HG02588 (cell line): ENCODE measurements around the gene FGGY.
A peak's percentile ranks its signal among the peaks of the same experiment; 100 is the strongest.
"Not testable (repeated sequence)": the region's sequence is repeated elsewhere in the genome, so short reads cannot be mapped to it uniquely, and the experiment has no call there.

Experiments used
- ATAC-seq: cut with Tn5 transposase; IDR thresholded peaks from one replicate; pipeline ENCODE4 v1.9.1; 2021; ENCODE audit warnings: mild to moderate bottlenecking, moderate library complexity; ENCODE audit not compliant: unreplicated experiment

Gene FGGY

DNA sequence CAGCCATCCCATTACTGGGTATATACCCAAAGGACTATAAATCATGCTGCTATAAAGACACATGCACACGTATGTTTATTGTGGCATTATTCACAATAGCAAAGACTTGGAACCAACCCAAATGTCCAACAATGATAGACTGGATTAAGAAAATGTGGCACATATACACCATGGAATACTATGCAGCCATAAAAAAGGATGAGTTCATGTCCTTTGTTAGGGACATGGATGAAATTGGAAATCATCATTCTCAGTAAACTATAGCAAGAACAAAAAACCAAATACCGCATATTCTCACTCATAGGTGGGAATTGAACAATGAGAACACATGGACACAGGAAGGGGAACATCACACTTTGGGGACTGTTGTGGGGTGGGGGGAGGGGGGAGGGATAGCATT, 241.6 kb downstream of the FGGY start:
- ATAC-seq, result not testable (repeated sequence)

DNA sequence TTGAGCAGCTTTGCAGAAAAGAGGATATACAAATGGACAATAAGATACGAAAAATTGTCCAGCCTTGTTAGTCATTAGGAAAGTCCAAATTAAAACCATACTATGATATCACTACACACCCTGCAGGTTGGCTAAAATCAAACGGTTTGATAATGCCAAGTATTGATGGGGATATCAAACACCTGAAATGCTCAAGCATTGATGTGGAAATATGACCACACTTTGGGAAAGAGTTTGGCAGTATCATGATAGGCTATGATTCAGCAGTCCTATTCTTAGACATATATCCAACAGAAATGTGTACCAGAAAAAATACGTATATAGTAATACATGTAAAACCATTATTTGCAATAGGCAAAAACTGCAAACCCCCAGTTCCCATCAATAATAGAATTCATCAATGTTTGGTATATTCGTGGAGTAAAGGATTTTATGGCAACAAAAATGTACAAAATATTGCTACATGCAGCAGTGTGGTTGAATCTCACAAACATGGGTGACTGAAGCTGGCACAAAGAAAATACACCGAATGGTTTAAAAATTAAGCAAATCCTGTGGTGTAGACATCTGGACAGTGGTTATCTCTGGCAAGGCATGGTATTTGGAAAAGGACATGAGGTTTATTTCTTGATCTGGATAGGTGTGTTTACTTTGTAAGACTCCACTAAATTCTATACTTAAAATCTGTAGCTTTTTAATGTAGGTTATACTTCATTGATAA, 243.2 kb downstream of the FGGY start:
- no peak for ATAC-seq

DNA sequence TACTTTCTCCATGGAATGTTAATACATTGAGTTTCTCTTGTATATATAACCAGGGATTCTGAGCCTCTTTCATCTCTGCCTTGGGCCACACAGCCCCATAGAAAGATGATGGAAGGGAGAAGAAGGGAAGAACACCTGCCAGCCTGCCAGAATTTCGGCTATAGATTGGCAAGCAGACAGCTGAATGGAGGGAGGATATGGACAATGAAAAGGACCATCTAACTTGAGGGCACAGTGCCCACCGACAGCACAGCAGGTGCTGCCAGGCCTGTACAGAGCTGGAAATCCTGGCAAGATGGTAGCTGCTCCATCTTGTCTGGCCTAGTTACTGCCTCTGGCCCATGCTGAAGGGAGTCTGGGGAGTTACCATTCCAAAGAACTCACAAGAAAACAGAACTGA, 244.3 kb downstream of the FGGY start:
- ATAC-seq, result no peak

DNA sequence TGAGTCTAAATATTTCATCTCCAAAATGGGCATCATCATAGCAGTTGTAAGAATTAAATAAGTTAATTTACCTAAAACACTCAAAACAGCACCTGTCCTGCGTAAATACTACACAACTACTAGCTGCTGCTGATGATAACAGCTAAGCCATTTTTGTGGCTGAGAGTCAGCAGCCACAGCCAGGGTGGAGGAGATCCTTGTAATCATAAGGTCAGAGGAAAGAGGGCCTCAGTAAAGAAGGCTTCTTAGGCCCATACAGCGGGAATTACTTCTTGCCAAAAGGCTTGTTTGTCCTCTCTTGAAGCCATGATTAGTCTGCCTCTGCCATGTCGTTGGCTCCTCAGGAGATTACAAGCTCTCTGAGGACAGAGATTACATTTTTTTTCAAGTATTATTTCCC, 245.0 kb downstream of the FGGY start:
- ATAC-seq, result no peak

DNA sequence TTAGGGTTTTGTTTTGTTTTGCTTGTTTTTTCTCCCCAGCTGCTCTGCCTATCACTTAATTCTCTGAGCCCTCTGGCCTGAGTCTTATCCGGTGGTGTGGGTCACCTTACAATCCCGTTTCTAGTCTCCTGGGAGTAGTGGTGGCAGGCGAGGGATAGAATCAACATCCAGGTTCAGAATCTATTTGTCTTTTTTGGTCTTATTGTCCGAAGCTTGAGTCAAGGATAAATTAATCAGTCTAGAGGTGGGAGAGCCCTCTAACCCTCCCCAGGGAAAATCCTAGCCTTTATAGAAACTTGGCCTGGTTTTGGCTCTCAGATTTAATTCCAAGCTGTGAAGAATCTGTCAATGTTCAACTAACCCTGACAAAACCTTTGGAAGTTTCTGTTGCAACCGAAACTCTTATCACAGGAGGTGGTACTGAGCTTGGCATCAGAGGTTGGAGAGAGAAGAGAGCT, 246.3 kb downstream of the FGGY start:
- ATAC-seq, result no peak

DNA sequence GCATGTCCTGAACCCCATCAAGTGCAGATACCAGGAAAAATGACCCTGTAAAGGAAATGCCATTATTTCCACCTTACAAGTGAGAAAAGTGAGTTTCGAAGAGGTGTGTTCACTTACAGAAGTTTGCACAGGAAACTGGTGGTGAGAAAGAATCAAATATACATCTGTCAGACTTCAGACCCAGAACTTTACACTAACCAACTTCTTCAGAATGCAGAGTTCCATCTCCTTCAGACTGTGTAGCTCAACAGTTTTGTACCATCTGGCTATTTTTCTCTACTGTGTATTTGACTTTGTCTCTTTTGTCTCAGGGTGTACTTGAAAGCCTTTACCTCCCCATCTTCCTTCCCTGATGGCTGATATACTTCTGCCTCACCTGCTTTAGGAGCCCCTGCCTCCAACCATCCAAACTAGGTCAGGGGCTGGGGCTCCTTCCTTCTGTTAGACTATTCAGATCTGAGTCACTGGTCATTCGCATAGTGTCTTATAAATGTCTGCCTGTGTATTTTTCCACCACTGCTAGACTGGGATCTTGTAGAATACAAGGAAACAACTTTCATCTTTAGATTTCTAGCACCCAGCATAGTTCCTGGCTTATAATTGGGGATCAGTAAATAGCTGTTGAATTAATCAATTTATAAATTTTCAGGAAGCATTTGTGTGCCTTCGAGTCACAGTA, 247.9 kb downstream of the FGGY start:
- ATAC-seq, result no peak

DNA sequence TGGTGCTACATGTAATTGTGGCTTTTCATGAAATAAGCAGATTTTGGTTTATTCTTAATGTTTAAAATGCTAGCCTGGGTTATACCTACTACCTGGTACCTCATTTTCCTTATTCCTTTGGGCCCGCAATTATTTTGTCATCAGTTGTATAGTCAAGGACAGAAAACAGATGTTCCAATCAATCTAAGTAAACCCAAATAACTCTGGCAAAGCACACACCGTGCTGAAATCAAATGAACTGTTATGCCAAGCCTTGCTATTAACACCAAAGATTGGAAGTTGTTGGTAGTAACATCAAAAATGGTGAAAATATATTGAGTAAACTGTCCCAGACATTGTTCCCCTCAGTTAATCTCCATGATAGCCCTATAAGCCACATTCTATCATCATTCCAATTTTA, 248.9 kb downstream of the FGGY start:
- no peak for ATAC-seq

DNA sequence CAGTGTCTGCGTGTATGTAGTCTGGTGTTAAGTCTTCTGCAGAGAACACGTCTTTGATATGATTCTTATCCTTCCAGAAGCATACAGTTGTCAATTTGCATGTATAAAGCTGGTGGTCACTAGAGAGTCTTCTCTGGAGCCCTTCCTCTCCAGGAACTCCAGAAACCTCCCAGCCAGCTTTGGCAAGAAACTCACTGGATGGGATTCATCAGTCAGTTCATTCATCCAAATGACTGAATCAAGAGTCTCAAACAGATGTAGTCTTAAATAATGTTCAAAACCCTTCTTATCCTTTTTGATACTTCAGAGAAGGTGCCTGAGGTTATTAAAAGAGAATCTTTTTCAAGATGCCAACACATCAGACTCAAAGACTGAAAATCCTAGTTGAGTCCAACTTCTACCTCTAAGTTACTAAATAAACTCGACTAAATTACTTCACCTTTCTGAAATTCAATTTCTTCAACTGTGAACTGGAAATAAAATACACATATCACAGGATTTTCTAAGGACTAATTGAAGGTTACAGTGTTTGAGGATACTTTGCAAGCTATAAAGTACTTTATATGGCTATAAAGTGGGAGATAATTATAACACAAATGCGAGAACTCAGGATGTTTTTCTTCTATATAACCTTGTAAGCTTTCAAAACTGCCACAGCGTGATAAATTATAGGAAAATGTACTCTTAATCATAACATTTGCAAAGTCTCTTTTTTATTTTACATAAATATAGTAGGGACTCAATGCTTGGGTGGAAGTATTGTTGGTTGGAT, 252.4 kb downstream of the FGGY start:
- ATAC-seq, result no peak

DNA sequence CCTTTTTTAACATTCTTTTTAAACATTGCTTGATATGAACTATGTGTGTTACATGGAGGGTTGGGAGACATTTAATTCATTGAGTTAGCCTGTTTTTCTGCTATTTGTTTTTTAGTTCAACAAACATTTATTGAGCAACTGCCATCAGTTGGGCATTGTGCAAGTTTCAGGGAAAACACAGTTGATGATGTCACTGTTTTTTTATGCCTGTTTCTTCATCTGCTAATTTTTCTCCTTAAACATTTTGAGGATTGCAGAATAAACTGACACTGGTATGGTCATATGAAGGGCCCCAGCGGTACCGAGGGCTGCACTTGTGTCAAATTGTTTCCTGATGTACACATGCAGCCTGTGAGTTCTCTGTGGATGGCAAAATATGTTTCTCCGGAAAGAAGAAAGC, 253.0 kb downstream of the FGGY start:
- no peak for ATAC-seq

DNA sequence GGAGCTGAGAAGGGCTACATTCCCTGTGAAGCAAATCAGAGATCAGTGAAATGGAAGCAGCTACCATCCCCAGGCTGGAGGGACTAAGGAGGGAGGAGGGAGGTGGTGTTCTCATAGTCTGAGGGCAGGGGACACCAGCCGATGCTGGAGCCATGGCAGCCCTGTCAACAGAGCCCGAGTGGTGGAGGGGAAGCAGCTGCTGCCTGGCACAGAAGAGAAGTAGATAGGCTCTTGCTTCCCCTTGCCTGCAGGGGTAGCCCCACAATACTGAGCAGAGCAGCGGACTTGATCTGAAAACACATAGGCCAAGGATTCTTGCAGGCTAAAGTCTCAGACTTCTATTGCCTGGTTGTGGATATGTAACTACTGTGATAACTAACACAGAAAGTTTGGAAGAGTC, 255.1 kb downstream of the FGGY start:
- ATAC-seq, result no peak

DNA sequence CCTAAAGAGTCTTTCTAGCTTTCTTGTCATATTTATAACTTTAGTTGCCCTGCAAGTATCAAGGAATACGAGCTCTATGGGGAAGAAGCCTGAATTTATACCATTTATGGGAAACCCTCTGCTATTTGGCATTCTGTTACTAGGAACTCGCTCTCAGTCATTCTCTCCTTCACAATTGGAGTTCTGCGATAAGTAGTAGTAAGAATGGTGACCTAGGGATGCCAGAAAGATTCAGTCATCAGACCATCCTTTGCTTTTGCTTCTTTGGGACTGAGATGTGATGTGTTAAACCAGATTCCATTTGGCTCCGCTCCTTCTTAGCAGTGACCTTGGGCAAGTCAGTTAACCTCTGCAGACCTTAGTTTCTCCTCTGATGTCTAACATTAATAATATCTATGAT, 256.5 kb downstream of the FGGY start:
- no peak for ATAC-seq

DNA sequence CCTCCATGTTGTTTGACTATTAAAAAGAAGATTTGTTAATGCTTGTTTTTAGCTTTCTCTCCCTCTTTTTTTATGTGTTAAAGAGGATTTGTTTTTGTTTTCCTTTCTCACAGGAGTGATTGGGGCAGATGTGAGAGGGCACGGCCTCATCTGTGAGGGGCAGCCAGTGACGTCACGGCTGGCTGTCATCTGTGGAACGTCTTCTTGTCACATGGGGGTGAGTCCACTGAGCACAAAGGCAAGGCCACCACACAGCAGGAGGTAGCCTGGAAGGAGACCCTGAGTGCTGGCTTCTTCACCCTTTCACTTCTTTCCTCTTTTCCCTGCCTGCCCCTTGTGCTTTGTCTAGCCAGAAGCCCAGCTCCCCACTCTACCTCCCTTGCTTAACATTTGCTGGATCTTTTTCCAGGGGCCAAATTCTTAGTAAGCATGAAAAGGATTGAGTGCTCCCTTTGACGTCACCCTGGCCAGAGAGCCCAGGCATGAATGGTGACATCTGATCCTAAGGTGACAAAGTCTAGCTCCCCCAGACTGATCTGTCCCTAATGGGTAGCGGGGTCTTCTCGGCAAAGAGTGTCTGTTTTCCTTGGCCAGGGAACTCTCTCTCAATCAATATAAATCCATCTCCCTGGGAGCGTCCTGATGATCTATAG, 257.2 kb downstream of the FGGY start:
- no peak for ATAC-seq

DNA sequence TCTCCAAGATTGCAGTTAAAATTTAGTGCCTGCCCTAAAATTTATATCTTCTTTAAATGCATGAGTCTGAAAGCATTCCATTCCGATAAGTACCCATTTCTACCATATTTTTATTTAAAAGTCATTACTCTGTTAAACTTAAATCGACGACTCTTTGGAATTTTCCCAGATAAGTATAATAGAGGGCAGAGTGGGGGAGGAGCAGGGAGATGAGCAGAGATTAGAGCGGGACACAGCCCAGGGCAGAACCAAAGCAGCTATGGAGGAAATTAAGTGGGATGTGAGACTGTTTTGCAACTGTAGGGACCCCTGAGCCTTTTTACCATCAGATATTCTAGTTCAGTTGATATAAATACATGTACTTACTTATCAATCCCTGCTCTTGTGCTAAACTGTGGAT, 257.9 kb downstream of the FGGY start:
- no peak for ATAC-seq

DNA sequence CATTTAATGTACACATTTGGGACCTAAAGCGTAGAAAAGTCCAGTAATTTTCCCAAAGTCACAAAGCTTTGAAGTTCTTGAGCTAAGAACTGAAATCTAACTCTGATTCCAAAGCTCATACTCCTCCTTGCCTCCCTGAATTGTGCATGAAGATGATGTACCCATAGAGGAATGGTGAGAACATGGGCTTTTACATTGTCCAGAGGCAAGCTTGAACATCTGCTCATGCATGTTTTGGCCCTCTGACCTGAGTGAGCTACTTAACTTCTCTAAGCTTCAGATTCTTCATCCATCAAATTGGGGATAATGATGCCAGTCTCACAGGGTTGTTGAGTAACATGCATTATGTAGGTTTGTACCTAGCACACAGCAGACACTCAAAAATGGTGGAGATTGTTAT, 259.5 kb downstream of the FGGY start:
- no peak for ATAC-seq

DNA sequence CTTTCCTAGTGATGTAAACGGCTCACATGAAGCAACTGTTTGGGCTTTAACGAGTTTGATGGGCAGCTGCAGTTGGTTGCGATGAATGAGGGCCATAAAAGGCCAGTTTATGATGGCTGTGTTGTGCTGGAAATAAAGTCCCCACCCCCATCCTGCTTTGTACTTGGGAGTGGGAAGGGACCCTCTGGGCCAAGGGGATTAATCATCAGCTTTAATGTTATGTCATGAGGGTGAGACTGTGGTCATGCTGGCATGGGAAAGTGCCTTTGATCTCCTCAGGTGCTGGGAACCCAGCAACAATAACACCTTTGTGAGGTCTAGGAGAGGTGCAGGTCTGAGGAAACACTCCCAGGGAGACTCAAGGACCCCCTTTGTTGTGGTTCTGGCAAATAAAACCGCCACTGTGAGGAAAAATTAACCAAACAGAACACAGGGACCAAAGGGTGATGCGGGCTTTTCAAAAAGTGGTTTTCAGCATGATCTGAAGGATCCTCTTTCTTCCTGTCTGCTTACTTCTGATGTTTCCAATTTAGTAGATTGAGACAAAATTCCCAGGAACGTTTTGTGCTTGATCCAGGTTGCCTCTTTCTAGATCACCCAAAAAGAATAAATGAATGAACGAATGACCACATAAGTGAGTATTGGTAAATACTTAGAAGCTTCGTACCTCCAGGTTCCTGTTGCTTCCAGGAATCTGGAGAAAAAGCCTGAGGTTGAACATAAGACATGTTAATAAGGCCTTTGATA, 260.1 kb downstream of the FGGY start:
- ATAC-seq, result no peak

DNA sequence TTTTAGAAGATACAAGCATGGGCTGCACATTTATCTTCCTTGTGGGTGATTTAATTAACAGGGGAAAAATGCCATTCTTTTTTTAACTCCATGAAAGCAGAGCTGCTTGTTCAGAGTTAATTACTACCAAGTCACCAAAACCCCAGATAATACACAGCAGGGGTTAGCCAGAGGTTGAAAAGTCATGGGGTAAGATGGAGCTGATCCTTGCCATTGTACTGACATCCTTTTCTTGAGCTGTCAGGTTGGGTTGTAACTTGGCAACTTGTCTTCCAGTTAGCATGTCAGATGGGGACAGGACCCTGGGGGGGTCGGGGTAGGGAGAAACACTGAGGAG, 260.6 kb downstream of the FGGY start:
- ATAC-seq, result no peak

DNA sequence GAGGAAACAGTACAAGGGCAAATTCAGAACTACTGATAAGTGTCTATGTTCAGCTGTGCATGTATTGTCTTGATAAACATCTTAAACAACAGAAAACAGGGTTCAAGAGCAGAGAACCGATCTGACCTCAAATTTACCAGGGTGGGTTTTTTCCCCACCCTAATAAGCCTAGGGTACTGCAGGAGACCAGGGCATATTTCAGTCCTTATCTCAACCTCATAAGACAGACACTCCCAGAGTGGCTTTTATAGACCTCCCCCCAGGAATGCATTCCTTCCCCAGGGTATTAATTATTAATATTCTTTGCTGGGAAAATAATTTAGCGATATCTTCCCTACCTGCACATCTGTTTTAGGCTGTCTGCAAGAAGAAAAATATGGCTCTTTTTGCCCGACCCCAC, 261.7 kb downstream of the FGGY start:
- ATAC-seq, result not testable (repeated sequence)

DNA sequence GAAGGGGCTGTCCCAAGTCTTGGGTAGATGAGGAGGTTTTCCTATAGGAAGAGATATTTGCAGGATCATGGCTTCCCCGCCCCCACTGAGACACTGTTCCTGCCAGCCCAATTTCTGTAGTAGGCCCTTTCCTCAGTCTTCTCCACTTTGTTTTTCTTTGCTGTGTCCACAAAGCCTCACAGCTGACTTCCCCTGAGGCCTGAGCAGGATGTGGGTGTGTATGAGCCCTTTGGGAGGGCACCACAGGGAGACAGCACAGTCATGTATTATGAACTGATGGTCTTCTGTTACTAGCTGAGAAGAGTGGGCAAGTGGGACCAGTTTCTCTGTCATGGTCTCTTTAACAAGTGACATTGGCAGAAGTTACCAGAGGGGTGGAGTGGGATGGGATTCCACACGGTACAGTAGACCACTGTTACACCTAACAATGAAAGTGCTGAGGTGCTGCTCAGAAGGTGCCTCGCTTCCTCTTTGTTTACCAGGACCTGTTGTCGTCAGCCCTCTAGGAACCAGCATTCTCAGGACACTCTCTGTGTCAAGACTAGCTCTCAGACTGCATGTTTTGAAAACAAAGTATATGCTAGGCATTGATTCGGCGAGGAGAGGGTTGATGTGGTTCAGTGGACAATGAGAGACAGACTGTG, 264.0 kb downstream of the FGGY start:
- ATAC-seq, result no peak

DNA sequence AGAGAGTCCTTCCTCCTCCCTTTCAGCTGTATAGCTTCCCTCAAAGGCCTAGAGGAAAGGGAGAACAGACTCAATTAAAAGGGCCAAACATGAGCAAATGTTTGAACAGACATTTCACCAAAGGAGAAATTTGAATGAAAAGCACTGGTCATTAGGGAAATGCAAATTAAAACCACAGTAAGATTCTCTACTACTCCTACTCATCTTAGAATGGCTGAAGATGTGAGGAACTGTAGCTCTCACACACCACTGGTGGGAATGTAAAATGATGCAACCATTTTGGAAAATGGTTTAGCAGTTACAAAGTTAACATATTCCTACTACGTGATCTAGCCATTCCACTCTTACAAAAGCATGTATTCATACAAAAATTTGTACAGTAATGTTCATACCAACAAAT, 264.9 kb downstream of the FGGY start:
- peak; percentile 56 for ATAC-seq

DNA sequence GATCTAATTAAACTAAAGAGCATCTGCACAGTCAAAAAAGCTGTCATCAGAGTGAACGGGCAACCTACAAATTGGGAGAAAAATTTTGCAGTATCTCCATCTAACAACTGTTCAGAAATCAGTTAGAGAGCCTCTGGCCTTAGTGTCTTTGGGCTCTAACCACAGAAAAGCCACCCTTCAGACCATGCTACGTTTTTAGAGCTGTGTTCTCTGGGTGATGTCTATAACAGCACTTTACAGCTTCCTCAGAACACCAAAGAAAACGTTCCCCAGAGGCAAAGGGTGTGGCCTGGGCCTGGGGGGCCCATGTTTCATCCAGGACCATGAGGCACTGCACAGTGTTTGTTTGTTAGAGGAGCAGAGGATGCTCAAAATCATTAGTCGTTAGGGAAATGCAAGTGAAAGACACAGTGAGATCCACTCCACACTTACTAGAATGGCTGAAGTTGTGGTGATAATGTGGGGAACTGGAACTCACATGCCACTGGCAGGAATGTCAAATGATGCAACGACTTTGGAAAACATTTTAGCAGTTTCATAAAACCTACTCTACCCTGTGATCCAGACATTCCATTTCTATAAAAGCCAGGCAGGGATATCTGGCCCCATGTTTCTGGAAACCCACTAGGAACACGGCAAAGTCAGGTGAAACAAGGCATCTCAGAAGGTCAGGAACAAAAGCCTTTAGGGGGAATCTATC, 267.4 kb downstream of the FGGY start:
- ATAC-seq, result no peak
